Mesenchymal stem cell (in vitro differentiated cells and primary cell): Measurements from ENCODE around the gene CHST12.

ENCODE experiments used
- DNase-seq: peaks from one replicate; pipeline ENCODE4 v3.0.0-alpha.2; 2013
- H2AFZ ChIP-seq: one replicate; pipeline ENCODE4 v1.6.1; 2013; ENCODE audit warnings: low read depth, mild to moderate bottlenecking, control low read depth, inconsistent platforms, low read length, moderate library complexity
- H2AK5ac ChIP-seq: 2 replicates; pipeline ENCODE4 v1.6.1; 2013; ENCODE audit warnings: low read length, moderate library complexity, mild to moderate bottlenecking, inconsistent platforms; ENCODE audit not compliant: severe bottlenecking
- H2BK120ac ChIP-seq: one replicate; pipeline ENCODE4 v1.6.1; 2013; ENCODE audit warnings: low read depth, mild to moderate bottlenecking, inconsistent platforms, low read length, moderate library complexity
- H2BK12ac ChIP-seq, 2 experiments: one replicate each; pipeline ENCODE4 v1.6.1; 2013; ENCODE audit warnings: inconsistent platforms in 2 of 2, low read length in 2 of 2, mild to moderate bottlenecking in 2 of 2, moderate library complexity in 2 of 2, control low read depth in 1 of 2
- H2BK15ac ChIP-seq: one replicate; pipeline ENCODE4 v1.6.1; 2013; ENCODE audit warnings: mild to moderate bottlenecking, low read depth, inconsistent platforms; ENCODE audit not compliant: poor library complexity, severe bottlenecking
- H2BK5ac ChIP-seq: 2 replicates; pipeline ENCODE4 v1.6.1; 2013; ENCODE audit warnings: low read depth, mild to moderate bottlenecking, low read length, control low read depth, inconsistent platforms; ENCODE audit not compliant: poor library complexity, severe bottlenecking
- H3K14ac ChIP-seq, 2 experiments: one replicate each; pipeline ENCODE4 v1.6.1; 2013; ENCODE audit warnings: inconsistent platforms in 2 of 2, low read length in 2 of 2, control low read depth in 1 of 2, mild to moderate bottlenecking in 1 of 2, moderate library complexity in 1 of 2
- H3K18ac ChIP-seq, 2 experiments: one replicate each; pipeline ENCODE4 v1.6.1; 2013; ENCODE audit warnings: inconsistent platforms in 2 of 2, low read length in 2 of 2, control low read depth in 1 of 2, low read depth in 1 of 2, mild to moderate bottlenecking in 1 of 2
- H3K23ac ChIP-seq, 2 experiments: one replicate each; pipeline ENCODE4 v1.6.1; 2013; ENCODE audit warnings: inconsistent platforms in 2 of 2, low read length in 2 of 2, mild to moderate bottlenecking in 2 of 2, moderate library complexity in 2 of 2, control low read depth in 1 of 2
- H3K27ac ChIP-seq: 2 replicates; pipeline ENCODE4 v1.5.1; 2013; ENCODE audit warnings: mild to moderate bottlenecking, moderate library complexity, low read length, control low read depth, inconsistent platforms; ENCODE audit not compliant: poor library complexity, severe bottlenecking
- H3K27me3 ChIP-seq, 2 experiments: 2 replicates each; pipeline versions ENCODE4 v1.6.1 to v1.7.0; 2013; ENCODE audit warnings: low read length in 2 of 2, mild to moderate bottlenecking in 2 of 2, moderate library complexity in 2 of 2, control low read depth in 1 of 2, inconsistent platforms in 1 of 2; ENCODE audit not compliant: control insufficient read depth in 1 of 2, insufficient read depth in 1 of 2
- H3K36me3 ChIP-seq, 2 experiments: 2 replicates each; pipeline versions ENCODE4 v1.6.1 to v1.7.0; 2013; ENCODE audit warnings: low read length in 2 of 2, control low read depth in 1 of 2, inconsistent platforms in 1 of 2, low read depth in 1 of 2, mild to moderate bottlenecking in 1 of 2; ENCODE audit not compliant: insufficient read depth in 2 of 2, control insufficient read depth in 1 of 2
- H3K4ac ChIP-seq, 2 experiments: one replicate each; pipeline ENCODE4 v1.6.1; 2013; ENCODE audit warnings: inconsistent platforms in 2 of 2, low read length in 2 of 2, mild to moderate bottlenecking in 2 of 2, moderate library complexity in 2 of 2, control low read depth in 1 of 2, low read depth in 1 of 2
- H3K4me1 ChIP-seq: 2 replicates; pipeline ENCODE4 v1.6.1; 2013; ENCODE audit warnings: low read depth, low read length, control low read depth; ENCODE audit not compliant: control insufficient read depth, insufficient read depth
- H3K4me2 ChIP-seq: 2 replicates; pipeline ENCODE4 v1.6.1; 2013; ENCODE audit warnings: low read length, mild to moderate bottlenecking, inconsistent platforms; ENCODE audit not compliant: poor library complexity, severe bottlenecking
- H3K4me3 ChIP-seq, 2 experiments: 2 replicates each; pipeline versions ENCODE4 v1.5.1 to v1.7.0; 2013; ENCODE audit warnings: low read length in 2 of 2, mild to moderate bottlenecking in 2 of 2, control low read depth in 1 of 2, low read depth in 1 of 2; ENCODE audit not compliant: insufficient read depth in 1 of 2
- H3K79me1 ChIP-seq: replicated peaks from 2 replicates; pipeline ENCODE4 v1.6.1; 2013; ENCODE audit warnings: mild to moderate bottlenecking, control low read depth, low read length, inconsistent platforms; ENCODE audit not compliant: poor library complexity, severe bottlenecking
- H3K9ac ChIP-seq: 2 replicates; pipeline ENCODE4 v1.7.0; 2013; ENCODE audit warnings: mild to moderate bottlenecking, low read length, moderate library complexity
- H3K9me3 ChIP-seq: 2 replicates; pipeline ENCODE4 v1.7.0; 2013; ENCODE audit warnings: mild to moderate bottlenecking, low read length; ENCODE audit not compliant: control insufficient read depth
- H4K8ac ChIP-seq: one replicate; pipeline ENCODE4 v1.6.1; 2013; ENCODE audit warnings: inconsistent platforms, mild to moderate bottlenecking, low read length, moderate library complexity
- H4K91ac ChIP-seq: one replicate; pipeline ENCODE4 v1.6.1; 2013; ENCODE audit warnings: mild to moderate bottlenecking, low read length, inconsistent platforms
- WGBS: methylation state at CpG from one replicate; pipeline ENCODE4 v1.1.7; 2013; ENCODE audit warnings: mixed read lengths; 5-methylcytosine and 5-hydroxymethylcytosine counted together

Gene CHST12

DNA sequence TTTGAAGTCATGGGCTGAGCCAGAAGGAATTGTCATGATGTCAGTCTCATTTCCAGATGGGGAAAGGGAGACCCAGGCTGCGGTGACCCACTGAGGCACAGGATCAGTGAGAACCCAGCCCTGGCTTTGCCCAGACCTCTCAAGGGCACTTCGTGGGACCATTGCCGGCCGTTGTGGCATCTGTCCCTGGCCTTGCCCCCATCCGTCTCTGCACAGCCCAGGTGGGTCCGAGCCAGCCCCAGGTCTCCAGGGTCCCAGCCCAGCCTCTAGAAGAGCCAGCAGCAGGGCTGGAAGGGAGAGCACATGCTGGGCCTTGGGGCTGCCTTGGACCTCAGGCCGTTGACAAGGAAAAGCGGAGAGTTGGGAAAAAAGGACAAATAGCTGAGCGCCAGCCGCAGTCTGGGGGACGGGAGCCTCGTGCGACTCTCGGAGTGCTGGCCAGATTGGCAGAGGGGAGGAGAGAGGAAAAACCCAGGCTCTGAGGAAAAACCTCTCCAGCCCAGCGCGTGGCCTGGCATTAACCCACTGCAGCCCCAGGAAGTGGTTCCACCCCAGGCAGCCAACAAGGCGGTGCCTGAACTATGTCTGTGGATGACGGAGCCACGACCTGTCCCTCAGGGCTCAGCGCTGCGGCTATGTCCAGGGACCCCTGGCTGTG is 42.6 kb downstream of the CHST12 start:
- no peak overlapping the region for H3K4me3 ChIP-seq
- H2BK15ac ChIP-seq = no peak overlapping the region
- H2AFZ ChIP-seq = no peak overlapping the region
- H4K91ac ChIP-seq = no peak overlapping the region
- no peak overlapping the region for H2BK12ac ChIP-seq
- no peak overlapping the region for H3K18ac ChIP-seq
- H2AK5ac ChIP-seq = no peak overlapping the region
- H3K4me2 ChIP-seq = no peak overlapping the region
- H3K9ac ChIP-seq = peak overlapping the region; percentile 11
- 93% methylated on average over 21 of the region's 21 CpGs for WGBS
- H3K4ac ChIP-seq = no peak overlapping the region
- H3K27me3 ChIP-seq = peaks cover 6 to 12% of the 10 kb centered on the region in 2 experiments
- no peaks in the 10 kb centered on the region for H3K9me3 ChIP-seq
- no peak for DNase-seq
- no peak overlapping the region for H2BK120ac ChIP-seq
- peaks cover 0 to 4% of the 10 kb centered on the region in 2 experiments for H3K36me3 ChIP-seq
- H3K14ac ChIP-seq = no peak overlapping the region
- H2BK5ac ChIP-seq = no peak overlapping the region
- H3K4me1 ChIP-seq = peaks cover 6% of the 10 kb centered on the region
- no peak overlapping the region for H3K23ac ChIP-seq
- H3K79me1 ChIP-seq = no peaks in the 10 kb centered on the region
- no peak overlapping the region for H4K8ac ChIP-seq
- no peak overlapping the region for H3K27ac ChIP-seq

DNA sequence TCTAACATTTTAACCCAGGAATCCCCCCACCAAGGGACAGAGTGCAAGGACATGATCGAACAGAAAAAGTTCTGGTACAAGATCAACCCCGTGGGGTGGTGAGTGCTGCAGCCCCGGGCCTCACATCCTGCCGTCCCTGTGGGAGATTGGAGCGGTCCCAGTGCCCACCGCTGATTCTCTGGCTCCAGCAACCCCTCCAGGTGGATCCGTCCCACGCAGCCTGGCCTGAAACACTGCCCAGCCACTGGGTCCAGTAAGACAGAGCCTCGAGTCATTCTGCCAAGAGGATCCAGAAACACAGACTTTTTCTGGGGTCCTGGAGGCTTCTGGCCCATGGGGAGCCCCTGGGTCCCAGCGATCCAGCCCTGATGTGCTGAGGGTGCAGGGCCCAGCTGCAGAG is 43.3 kb downstream of the CHST12 start:
- Histone ChIP-seq H2BK5ac (no peak overlapping the region), H3K79me1 (no peaks in the 10 kb centered on the region), H3K27ac (no peak overlapping the region), H3K4me3 (no peak overlapping the region), H3K18ac (no peak overlapping the region), H3K4me1 (peaks cover 9% of the 10 kb centered on the region), H4K91ac (no peak overlapping the region), H2BK15ac (no peak overlapping the region), H3K9ac (peak overlapping the region; percentile 11), H3K27me3 (peaks cover 6 to 12% of the 10 kb centered on the region in 2 experiments), H3K23ac (no peak overlapping the region), H3K4ac (no peak overlapping the region), H2BK12ac (no peak overlapping the region), H3K4me2 (no peak overlapping the region), H3K36me3 (peaks cover 0 to 4% of the 10 kb centered on the region in 2 experiments), H2AK5ac (no peak overlapping the region), H3K14ac (no peak overlapping the region), H2BK120ac (no peak overlapping the region), H3K9me3 (no peaks in the 10 kb centered on the region), H2AFZ (no peak overlapping the region), H4K8ac (no peak overlapping the region)
- 93% methylated on average over 10 of the region's 10 CpGs for WGBS
- DNase-seq = no peak

DNA sequence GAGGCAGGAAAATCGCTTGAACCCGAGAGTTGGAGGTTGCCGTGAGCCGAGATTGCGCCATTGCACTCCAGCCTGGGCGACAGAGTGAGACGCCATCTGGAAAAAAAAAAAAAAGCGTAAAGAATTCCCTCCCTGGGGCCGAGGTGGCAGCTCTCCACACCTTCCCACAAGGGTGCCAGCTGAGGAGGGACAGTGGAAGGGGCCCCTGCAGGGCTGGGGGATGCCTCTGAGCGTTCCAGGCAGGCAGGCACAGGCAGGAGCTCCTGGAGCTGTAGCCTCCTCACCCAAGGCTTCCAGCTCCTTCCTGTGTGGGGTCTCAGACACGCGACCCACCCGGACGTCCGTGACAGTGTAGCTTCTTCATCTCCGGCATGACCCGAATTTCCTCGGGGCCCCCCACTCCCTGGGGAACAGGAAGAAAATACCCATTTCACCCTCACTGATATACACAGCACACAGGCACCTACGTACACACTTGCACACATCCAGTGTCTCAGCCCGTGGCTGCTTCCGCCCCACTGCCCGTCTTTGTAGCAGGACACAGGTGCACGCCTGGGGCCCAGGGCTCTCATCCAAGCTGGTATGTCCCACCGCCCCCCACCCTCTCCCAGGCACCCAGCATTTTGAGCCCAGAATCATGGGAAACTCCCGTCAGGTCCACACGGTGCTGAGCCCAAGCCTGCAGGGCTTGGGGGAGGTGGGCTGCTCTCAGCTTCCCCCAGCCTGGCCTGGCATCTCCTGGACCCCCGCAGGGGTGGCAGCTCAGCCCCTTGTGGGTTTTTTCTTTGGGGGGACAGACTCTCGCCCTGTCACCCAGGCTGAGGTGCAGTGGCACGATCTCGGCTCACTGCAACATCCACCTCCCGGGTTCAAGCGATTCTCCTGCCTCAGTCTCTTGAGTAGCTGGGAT is 47.0 kb downstream of the CHST12 start:
- no peak overlapping the region for H2BK15ac ChIP-seq
- H2BK5ac ChIP-seq = no peak overlapping the region
- peak overlapping the region; percentile 15 for H3K9ac ChIP-seq
- H3K14ac ChIP-seq = no peak overlapping the region
- no peak overlapping the region for H3K23ac ChIP-seq
- H3K9me3 ChIP-seq = no peaks in the 10 kb centered on the region
- H3K27me3 ChIP-seq = peaks cover 6 to 12% of the 10 kb centered on the region in 2 experiments
- H3K79me1 ChIP-seq = no peaks in the 10 kb centered on the region
- H3K36me3 ChIP-seq = peaks cover 0 to 4% of the 10 kb centered on the region in 2 experiments
- no peak overlapping the region for H3K4me2 ChIP-seq
- no peak overlapping the region for H3K4me3 ChIP-seq
- H2AFZ ChIP-seq = no peak overlapping the region
- H4K91ac ChIP-seq = no peak overlapping the region
- H3K27ac ChIP-seq = no peak overlapping the region
- no peak overlapping the region for H2AK5ac ChIP-seq
- no peak for DNase-seq
- H3K4ac ChIP-seq = no peak overlapping the region
- H3K4me1 ChIP-seq = peaks cover 11% of the 10 kb centered on the region
- H2BK12ac ChIP-seq = no peak overlapping the region
- H3K18ac ChIP-seq = no peak overlapping the region
- no peak overlapping the region for H4K8ac ChIP-seq
- no peak overlapping the region for H2BK120ac ChIP-seq
- WGBS = 83% methylated on average over 31 of the region's 32 CpGs
